ENCODE results near the gene ZDHHC22. TPM values are rescaled to one million over a fixed set of nuclear protein-coding genes. Genes with fewer than 3 reads are reported as not detected.

ZDHHC22 gene
- total and polyA plus RNA-seq, 4 donors: not detected

- H3K36me3 ChIP-seq (ENCODE audit: control insufficient read depth in 1 of 2, insufficient read depth in 2 of 2, low read length in 1 of 2): peaks cover 0 to 3% of the 10 kb centered on the region in 2 donors
- DNase-seq (no peak), ATAC-seq (ENCODE audit: low FRiP score) (no peak)
- intact Hi-C loops (cut with DNase I): no loop called here
- H3K27ac ChIP-seq (ENCODE audit: low read depth in 1 of 2, low read length in 2 of 2): peak overlapping the region in 1 of 2 donors; percentile 23
- H3K4me1 ChIP-seq (ENCODE audit: control insufficient read depth in 1 of 2, insufficient read depth in 2 of 2, low read length in 2 of 2): peaks cover 2 to 22% of the 10 kb centered on the region in 2 donors
- no peak overlapping the region for H3K4me3 ChIP-seq (ENCODE audit: low read length in 2 of 2)
- WGBS, 2 donors: 56 to 57% methylated on average over 6 of the region's 6 CpGs
- no peaks in the 10 kb centered on the region for H3K9me3 ChIP-seq (ENCODE audit: control insufficient read depth, low read length)
- H3K27me3 ChIP-seq (ENCODE audit: control insufficient read depth in 1 of 2, insufficient read depth in 2 of 2, low read length in 1 of 2): no peaks in the 10 kb centered on the region
These were observed 36.2 kb downstream of the ZDHHC22 start for GRCh38 chr14:77105145-77105939.

- H3K4me1 ChIP-seq (ENCODE audit: control insufficient read depth in 1 of 2, insufficient read depth in 2 of 2, low read length in 2 of 2): peaks cover 2 to 22% of the 10 kb centered on the region in 2 donors
- no peak overlapping the region for H3K4me3 ChIP-seq (ENCODE audit: low read length in 2 of 2)
- DNase-seq: no peak
- no peak for ATAC-seq (ENCODE audit: low FRiP score)
- WGBS, 2 donors: 40 to 53% methylated on average over 3 of the region's 3 CpGs
- intact Hi-C loops (cut with DNase I): no loop called here
- peak overlapping the region in 1 of 2 donors; percentile 88 for H3K27ac ChIP-seq (ENCODE audit: low read depth in 1 of 2, low read length in 2 of 2)
- H3K36me3 ChIP-seq (ENCODE audit: control insufficient read depth in 1 of 2, insufficient read depth in 2 of 2, low read length in 1 of 2): peaks cover 0 to 2% of the 10 kb centered on the region in 2 donors
- H3K27me3 ChIP-seq (ENCODE audit: control insufficient read depth in 1 of 2, insufficient read depth in 2 of 2, low read length in 1 of 2): no peaks in the 10 kb centered on the region
- H3K9me3 ChIP-seq (ENCODE audit: control insufficient read depth, low read length): no peaks in the 10 kb centered on the region
These were observed 37.2 kb downstream of the ZDHHC22 start for GRCh38 chr14:77104393-77104792.

GRCh38 chr14:77103951-77104350, 37.6 kb downstream of the ZDHHC22 start:
- Histone ChIP-seq H3K27ac (ENCODE audit: low read depth in 1 of 2, low read length in 2 of 2) (peak overlapping the region; percentile 23 to 88), H3K4me3 (ENCODE audit: low read length in 2 of 2) (no peak overlapping the region), H3K4me1 (ENCODE audit: control insufficient read depth in 1 of 2, insufficient read depth in 2 of 2, low read length in 2 of 2) (peaks cover 2 to 22% of the 10 kb centered on the region in 2 donors), H3K9me3 (ENCODE audit: control insufficient read depth, low read length) (no peaks in the 10 kb centered on the region), H3K36me3 (ENCODE audit: control insufficient read depth in 1 of 2, insufficient read depth in 2 of 2, low read length in 1 of 2) (peaks cover 0 to 2% of the 10 kb centered on the region in 2 donors), H3K27me3 (ENCODE audit: control insufficient read depth in 1 of 2, insufficient read depth in 2 of 2, low read length in 1 of 2) (no peaks in the 10 kb centered on the region)
- DNase-seq (no peak), ATAC-seq (ENCODE audit: low FRiP score) (no peak)
- WGBS, 2 donors: 62 to 65% methylated on average over 6 of the region's 6 CpGs
- intact Hi-C loops (cut with DNase I): no loop called here

DNA sequence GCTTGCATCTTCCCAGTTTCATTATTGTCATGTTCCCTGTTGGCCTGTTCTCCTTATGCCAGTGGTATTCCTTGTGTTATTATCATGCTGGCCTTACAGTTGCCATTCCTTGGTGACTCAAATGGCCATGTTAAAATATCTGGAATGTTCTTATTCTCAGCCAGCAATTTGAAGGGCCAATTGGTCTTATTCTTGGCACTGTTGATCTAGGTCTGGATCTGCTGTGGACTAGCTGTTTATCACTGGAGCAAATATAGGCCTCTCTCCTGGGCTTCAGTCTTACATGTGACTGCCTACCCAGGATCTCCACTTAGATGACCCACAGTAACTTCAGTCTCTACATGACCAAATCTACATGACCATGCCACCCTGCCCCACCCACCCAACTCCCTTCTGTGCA, 38.1 kb downstream of the ZDHHC22 start:
- peak overlapping the region; percentile 23 to 88 for H3K27ac ChIP-seq (ENCODE audit: low read depth in 1 of 2, low read length in 2 of 2)
- ATAC-seq (ENCODE audit: low FRiP score): peak; percentile 55
- H3K4me3 ChIP-seq (ENCODE audit: low read length in 2 of 2): no peak overlapping the region

DNA sequence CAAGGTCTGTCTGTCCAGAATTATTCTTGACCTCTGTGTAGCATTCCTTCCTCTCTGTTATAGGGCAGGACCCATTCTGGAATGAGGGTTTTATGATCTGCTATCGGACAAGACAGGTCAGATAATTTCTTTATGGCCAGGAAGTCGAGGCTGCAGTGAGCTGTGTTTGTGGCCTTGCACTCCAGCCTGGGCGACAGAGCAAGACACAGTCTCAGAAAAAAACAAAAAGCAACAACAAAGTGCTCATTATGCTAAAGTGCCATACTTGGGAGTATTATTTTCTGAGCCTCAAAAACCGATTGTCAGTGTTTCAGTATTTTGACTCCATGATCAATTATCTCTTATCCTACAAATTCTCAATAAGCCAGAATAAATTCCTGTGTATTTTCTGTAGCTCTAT, 39.4 kb downstream of the ZDHHC22 start:
- 74 to 81% methylated on average over 4 of the region's 4 CpGs for WGBS, 2 donors
- Histone ChIP-seq H3K4me3 (ENCODE audit: low read length in 2 of 2) (no peak overlapping the region), H3K36me3 (ENCODE audit: control insufficient read depth in 1 of 2, insufficient read depth in 2 of 2, low read length in 1 of 2) (no peaks in the 10 kb centered on the region), H3K27ac (ENCODE audit: low read depth in 1 of 2, low read length in 2 of 2) (peak overlapping the region in 1 of 2 donors; percentile 21), H3K27me3 (ENCODE audit: control insufficient read depth in 1 of 2, insufficient read depth in 2 of 2, low read length in 1 of 2) (no peaks in the 10 kb centered on the region), H3K9me3 (ENCODE audit: control insufficient read depth, low read length) (no peaks in the 10 kb centered on the region), H3K4me1 (ENCODE audit: control insufficient read depth in 1 of 2, insufficient read depth in 2 of 2, low read length in 2 of 2) (peaks cover 0 to 22% of the 10 kb centered on the region in 2 donors)
- intact Hi-C loops (cut with DNase I): no loop called here
- ATAC-seq (ENCODE audit: low FRiP score) (no peak), DNase-seq (no peak)

More for the DNA sequence above, 38.1 kb downstream of the ZDHHC22 start:
- DNase-seq: no peak
- no peaks in the 10 kb centered on the region for H3K27me3 ChIP-seq (ENCODE audit: control insufficient read depth in 1 of 2, insufficient read depth in 2 of 2, low read length in 1 of 2)
- intact Hi-C loops (cut with DNase I): no loop called here
- no peaks in the 10 kb centered on the region for H3K36me3 ChIP-seq (ENCODE audit: control insufficient read depth in 1 of 2, insufficient read depth in 2 of 2, low read length in 1 of 2)
- H3K9me3 ChIP-seq (ENCODE audit: control insufficient read depth, low read length): no peaks in the 10 kb centered on the region
- H3K4me1 ChIP-seq (ENCODE audit: control insufficient read depth in 1 of 2, insufficient read depth in 2 of 2, low read length in 2 of 2): peaks cover 2 to 22% of the 10 kb centered on the region in 2 donors

GRCh38 chr14:77100961-77101360, 40.6 kb downstream of the ZDHHC22 start:
- Histone ChIP-seq H3K9me3 (ENCODE audit: control insufficient read depth, low read length) (no peaks in the 10 kb centered on the region), H3K36me3 (ENCODE audit: control insufficient read depth in 1 of 2, insufficient read depth in 2 of 2, low read length in 1 of 2) (no peaks in the 10 kb centered on the region), H3K27ac (ENCODE audit: low read depth in 1 of 2, low read length in 2 of 2) (peak overlapping the region in 1 of 2 donors; percentile 82), H3K4me1 (ENCODE audit: control insufficient read depth in 1 of 2, insufficient read depth in 2 of 2, low read length in 2 of 2) (peaks cover 0 to 16% of the 10 kb centered on the region in 2 donors), H3K4me3 (ENCODE audit: low read length in 2 of 2) (no peak overlapping the region), H3K27me3 (ENCODE audit: control insufficient read depth in 1 of 2, insufficient read depth in 2 of 2, low read length in 1 of 2) (no peaks in the 10 kb centered on the region)
- intact Hi-C loops (cut with DNase I): no loop called here
- no peak for DNase-seq
- no peak for ATAC-seq (ENCODE audit: low FRiP score)
- WGBS, 2 donors: 15 to 16% methylated on average over 3 of the region's 3 CpGs

GRCh38 chr14:77099425-77100167, 42.0 kb downstream of the ZDHHC22 start:
- Histone ChIP-seq H3K4me3 (ENCODE audit: low read length in 2 of 2) (peak overlapping the region in 1 of 2 donors; percentile 4), H3K9me3 (ENCODE audit: control insufficient read depth, low read length) (no peaks in the 10 kb centered on the region), H3K27ac (ENCODE audit: low read depth in 1 of 2, low read length in 2 of 2) (peak overlapping the region; percentile 71 to 77), H3K4me1 (ENCODE audit: control insufficient read depth in 1 of 2, insufficient read depth in 2 of 2, low read length in 2 of 2) (peaks cover 0 to 4% of the 10 kb centered on the region in 2 donors), H3K27me3 (ENCODE audit: control insufficient read depth in 1 of 2, insufficient read depth in 2 of 2, low read length in 1 of 2) (no peaks in the 10 kb centered on the region), H3K36me3 (ENCODE audit: control insufficient read depth in 1 of 2, insufficient read depth in 2 of 2, low read length in 1 of 2) (no peaks in the 10 kb centered on the region)
- ATAC-seq (ENCODE audit: low FRiP score): no peak
- WGBS, 2 donors: 6 to 8% methylated on average over 7 of the region's 7 CpGs
- no peak for DNase-seq
- intact Hi-C loops (cut with DNase I): no loop called here

GRCh38 chr14:77098529-77099353, 42.9 kb downstream of the ZDHHC22 start:
- ATAC-seq (ENCODE audit: low FRiP score): peak; percentile 66
- no peaks in the 10 kb centered on the region for H3K36me3 ChIP-seq (ENCODE audit: control insufficient read depth in 1 of 2, insufficient read depth in 2 of 2, low read length in 1 of 2)
- peak overlapping the region; percentile 65 to 81 for H3K4me3 ChIP-seq (ENCODE audit: low read length in 2 of 2)
- intact Hi-C loops (cut with DNase I): no loop called here
- WGBS, 2 donors: 1% methylated on average over 20 to 23 of the region's 23 CpGs
- peak overlapping the region; percentile 5 to 98 for H3K27ac ChIP-seq (ENCODE audit: low read depth in 1 of 2, low read length in 2 of 2)
- H3K9me3 ChIP-seq (ENCODE audit: control insufficient read depth, low read length): no peaks in the 10 kb centered on the region
- no peaks in the 10 kb centered on the region for H3K27me3 ChIP-seq (ENCODE audit: control insufficient read depth in 1 of 2, insufficient read depth in 2 of 2, low read length in 1 of 2)
- DNase-seq: peak; percentile 84 to 89
- H3K4me1 ChIP-seq (ENCODE audit: control insufficient read depth in 1 of 2, insufficient read depth in 2 of 2, low read length in 2 of 2): no peaks in the 10 kb centered on the region
